HEK293T (cell line): Measurements from ENCODE around the gene THSD1.

Experiments used
- CTCF ChIA-PET: fragments of 350-600 bp; formaldehyde crosslinking; extraction: SDS; loops from one replicate; lab custom pipeline; 2021; ENCODE audit warnings: antibody characterized with exemption, inconsistent platforms; lab: Yijun Ruan, JAX
- POLR2A ChIA-PET: fragments of 350-600 bp; formaldehyde crosslinking; extraction: SDS; loops from one replicate; lab custom pipeline; 2020; ENCODE audit warnings: antibody characterized with exemption, inconsistent platforms; lab: Yijun Ruan, JAX
- DNase-seq: peaks from one replicate; pipeline ENCODE4 v3.0.0; 2012; ENCODE audit warnings: mixed read lengths; ENCODE audit errors: extremely low spot score
- ARNT ChIP-seq: fragments of 450-650 bp; IDR thresholded peaks from 2 replicates; pipeline ENCODE4 v1.6.1; 2017; ENCODE audit warnings: mild to moderate bottlenecking
- BHLHE40 ChIP-seq: fragments of 450-650 bp; IDR thresholded peaks from 2 replicates; pipeline ENCODE4 v1.6.1; 2016; ENCODE audit warnings: mild to moderate bottlenecking, moderate library complexity, borderline replicate concordance
- CTBP1 ChIP-seq: fragments of 450-650 bp; IDR thresholded peaks from 2 replicates; pipeline ENCODE4 v1.6.1; 2016; ENCODE audit warnings: borderline replicate concordance
- ELF4 ChIP-seq: fragments of 450-650 bp; IDR thresholded peaks from 2 replicates; pipeline ENCODE4 v1.6.1; 2017; ENCODE audit warnings: antibody characterized with exemption
- FOXA1 ChIP-seq: fragments of 450-650 bp; IDR thresholded peaks from 2 replicates; pipeline ENCODE4 v1.6.1; 2016; ENCODE audit warnings: mild to moderate bottlenecking
- FOXK2 ChIP-seq: fragments of 450-650 bp; IDR thresholded peaks from 2 replicates; pipeline ENCODE4 v1.6.1; 2016; ENCODE audit warnings: mild to moderate bottlenecking
- FOXM1 ChIP-seq: fragments of 450-650 bp; IDR thresholded peaks from 2 replicates; pipeline ENCODE4 v1.6.1; 2017; ENCODE audit warnings: mild to moderate bottlenecking, borderline replicate concordance
- HDGF ChIP-seq: fragments of 450-650 bp; IDR thresholded peaks from 2 replicates; pipeline ENCODE4 v1.6.1; 2017; ENCODE audit warnings: antibody characterized with exemption, borderline replicate concordance
- L3MBTL2 ChIP-seq: fragments of 450-650 bp; conservative IDR thresholded peaks from 2 replicates; pipeline ENCODE4 v1.6.1; 2016; ENCODE audit warnings: mild to moderate bottlenecking
- LEF1 ChIP-seq: fragments of 450-650 bp; IDR thresholded peaks from 2 replicates; pipeline ENCODE4 v1.6.1; 2017; ENCODE audit warnings: mild to moderate bottlenecking, borderline replicate concordance
- NFRKB ChIP-seq: fragments of 450-650 bp; IDR thresholded peaks from 2 replicates; pipeline ENCODE4 v1.6.1; 2016; ENCODE audit warnings: mild to moderate bottlenecking, moderate library complexity
- PKNOX1 ChIP-seq: fragments of 450-650 bp; IDR thresholded peaks from 2 replicates; pipeline ENCODE4 v1.6.1; 2016
- SP1 ChIP-seq: fragments of 450-650 bp; IDR thresholded peaks from 2 replicates; pipeline ENCODE4 v1.6.1; 2017
- SUZ12 ChIP-seq: fragments of 450-650 bp; IDR thresholded peaks from 2 replicates; pipeline ENCODE4 v1.6.1; 2016; ENCODE audit warnings: mild to moderate bottlenecking
- TARDBP ChIP-seq: fragments of 450-650 bp; IDR thresholded peaks from 2 replicates; pipeline ENCODE4 v1.6.1; 2016
- ZNF384 ChIP-seq: fragments of 450-650 bp; IDR thresholded peaks from 2 replicates; pipeline ENCODE4 v1.6.1; 2016

Gene THSD1

GRCh38 chr13:52450793-52451116, 44.8 kb upstream of the THSD1 start:
- DNase-seq: no peak
- CTCF ChIA-PET: interaction anchor here (0.6 to 1.8 kb wide), 14 partner anchors 9 to 323 kb away, joined by 3 to 11 read pairs (median 4); partner anchors contain the start of genes NEK3 and THSD1
- POLR2A ChIA-PET: interaction anchor here (0.8 to 1.5 kb wide), 2 partner anchors 12 to 23 kb away, joined by 3 read pairs; no protein-coding TSS in a partner anchor
- TF ChIP-seq NFRKB (no peak), SUZ12 (no peak), CTBP1 (no peak), LEF1 (no peak), HDGF (no peak), BHLHE40 (no peak), ARNT (no peak), TARDBP (no peak)

DNA sequence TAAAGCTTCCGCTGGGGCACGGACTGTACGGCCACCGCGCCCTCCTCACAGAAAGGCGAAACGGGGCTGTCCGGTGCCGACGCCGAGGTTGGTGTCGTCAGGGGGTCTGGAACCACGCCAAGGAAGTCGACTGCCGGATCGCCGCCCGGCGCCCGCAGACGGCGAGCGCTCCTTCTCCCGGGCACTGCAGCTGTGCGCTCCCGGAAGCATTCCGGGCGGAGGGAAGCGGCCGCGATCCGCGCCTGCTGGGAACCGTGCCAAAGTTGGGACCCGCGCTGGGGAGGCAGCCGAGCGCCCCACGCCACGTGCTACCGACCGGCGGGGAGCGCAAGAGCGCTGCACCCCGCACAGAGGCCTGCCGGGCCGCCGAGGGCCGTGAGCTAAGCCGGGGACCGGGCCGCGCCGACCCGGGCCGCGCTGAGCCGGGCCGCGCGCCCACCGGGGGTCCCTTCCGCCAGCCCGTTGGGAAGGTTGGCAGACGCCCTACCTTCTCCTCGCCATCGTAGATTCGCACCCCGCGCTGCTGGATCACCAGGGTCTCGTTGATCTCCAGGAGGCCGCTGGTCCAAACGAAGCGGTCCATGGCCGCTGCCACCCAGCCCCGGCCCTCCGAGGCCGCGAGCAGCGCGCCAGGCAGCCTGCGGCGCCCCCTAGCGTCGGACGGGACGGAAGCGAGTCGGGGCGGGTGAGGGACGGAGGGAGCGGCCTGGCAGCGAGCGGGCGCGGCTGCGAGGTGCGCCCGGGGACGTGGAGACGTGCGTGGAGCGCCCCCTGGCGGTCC, 44.2 kb upstream of the THSD1 start, which contains the start of gene VPS36:
Gene VPS36, minus strand, starts transcription at position 623 of the 781 bp plus-strand sequence. Its CDS starts 40 bp downstream, at position 583.
- no peak; the same call in 1 of the 2 replicates for TF ChIP-seq ELF4
- 0 out of 2 replicates have a peak, but pooled peaks have one; percentile 43 for TF ChIP-seq L3MBTL2
- TF ChIP-seq PKNOX1: no peak
- peak; percentile 93 for TF ChIP-seq LEF1
- TF ChIP-seq FOXM1: peak; percentile 26; the same call in 1 of the 2 replicates
- peak; percentile 89 for DNase-seq
- ChIA-PET CTCF (interaction anchor here (0.6 to 1.8 kb wide), 14 partner anchors 8 to 322 kb away, joined by 3 to 11 read pairs (median 4); partner anchors contain the start of gene THSD1), POLR2A (interaction anchor here (0.8 to 1.5 kb wide), 2 partner anchors 13 to 22 kb away, joined by 3 read pairs; no protein-coding TSS in a partner anchor)

DNA sequence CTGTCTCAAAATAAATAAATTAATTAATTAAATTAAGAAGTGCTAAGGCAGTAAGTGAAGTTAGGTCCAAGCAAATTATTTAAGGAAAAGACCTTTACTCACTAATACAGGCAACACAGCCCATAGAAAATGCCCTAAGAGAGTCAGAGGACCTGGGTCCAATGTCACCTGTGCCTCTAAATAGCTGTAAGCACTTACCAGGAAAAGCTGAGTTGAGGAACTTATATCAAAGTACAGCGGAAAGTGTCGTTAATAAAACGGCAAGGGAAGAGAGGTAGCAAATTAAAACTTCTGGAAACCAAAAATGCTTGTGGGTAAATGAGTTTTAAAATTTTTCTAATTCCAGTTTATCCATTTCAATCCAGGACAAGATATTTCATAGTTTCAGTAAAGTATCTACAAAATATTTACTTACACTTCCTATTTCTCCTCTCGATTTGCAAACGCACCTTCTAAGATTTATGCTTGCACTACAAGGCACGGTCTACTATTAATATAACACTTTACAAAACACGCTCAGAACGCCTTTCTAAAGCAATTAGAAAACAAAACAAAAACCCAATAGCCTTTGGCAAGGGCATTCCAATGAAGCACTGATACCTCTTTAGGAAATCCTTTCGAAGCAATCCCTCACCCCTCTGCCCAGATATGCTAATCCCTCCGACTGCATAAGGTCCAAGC, 43.5 kb upstream of the THSD1 start:
- no peak for DNase-seq
- CTCF ChIA-PET: interaction anchor here (0.9 to 1.8 kb wide), 4 partner anchors 11 to 106 kb away, joined by 3 to 11 read pairs (median 6); partner anchors contain the start of gene THSD1
- TF ChIP-seq LEF1: no peak
- no peak for TF ChIP-seq NFRKB
- TF ChIP-seq SUZ12: no peak
- TF ChIP-seq TARDBP: no peak
- no peak for TF ChIP-seq FOXA1
- no peak for TF ChIP-seq FOXM1
- TF ChIP-seq PKNOX1: no peak
- no peak for TF ChIP-seq ARNT
- TF ChIP-seq BHLHE40: no peak
- TF ChIP-seq ZNF384: no peak
- no peak for TF ChIP-seq CTBP1
- no peak for TF ChIP-seq L3MBTL2
- TF ChIP-seq SP1: no peak
- no peak for TF ChIP-seq HDGF
- no peak for TF ChIP-seq ELF4
- no peak for TF ChIP-seq FOXK2
- POLR2A ChIA-PET: interaction anchor here (1.5 kb wide), 1 partner anchor 255 kb away, joined by 5 read pairs; no protein-coding TSS in a partner anchor

DNA sequence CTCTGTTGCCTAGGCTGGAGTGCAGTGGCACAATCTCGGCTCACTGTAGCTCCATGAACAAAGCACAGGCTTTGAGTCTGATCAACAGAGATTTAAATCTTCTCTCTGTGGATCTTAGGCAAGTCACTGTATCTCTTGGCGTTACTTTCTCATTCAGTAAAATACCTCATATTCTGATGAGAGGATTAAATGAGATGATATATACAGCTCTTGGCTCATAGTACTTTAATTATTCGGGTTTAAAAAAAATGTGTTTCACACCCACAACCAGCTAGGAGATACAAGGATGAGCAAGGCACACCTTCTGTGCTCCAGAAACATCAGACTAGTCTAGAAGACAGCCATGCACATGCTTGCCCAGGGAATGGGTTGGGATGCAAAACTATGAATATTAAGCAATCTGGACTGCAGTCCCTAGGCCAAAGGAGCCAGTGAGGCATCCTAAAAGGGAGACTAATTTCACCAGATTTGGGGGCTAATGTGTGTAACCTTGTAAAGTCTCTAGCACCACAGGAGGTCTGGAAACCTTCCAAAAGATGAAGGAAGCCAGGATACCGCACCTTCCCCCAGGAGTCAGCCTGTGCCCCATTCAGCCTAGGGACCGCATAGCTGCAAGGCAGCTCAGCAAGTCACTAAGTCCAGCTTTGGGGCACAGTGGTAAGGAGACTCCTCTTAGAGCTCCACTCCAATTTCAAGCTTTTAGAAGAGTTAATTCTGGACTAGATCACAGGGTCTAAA, 42.0 kb upstream of the THSD1 start:
- CTCF ChIA-PET: no interaction called here
- DNase-seq: no peak
- POLR2A ChIA-PET: interaction anchor here (1.2 to 1.5 kb wide), 3 partner anchors 8 to 254 kb away, joined by 3 to 5 read pairs (median 3); no protein-coding TSS in a partner anchor
- TF ChIP-seq FOXK2 (no peak), ARNT (no peak), ZNF384 (no peak), FOXM1 (no peak), LEF1 (no peak), HDGF (no peak), FOXA1 (no peak), ELF4 (no peak), SP1 (no peak), BHLHE40 (no peak), TARDBP (no peak)

DNA sequence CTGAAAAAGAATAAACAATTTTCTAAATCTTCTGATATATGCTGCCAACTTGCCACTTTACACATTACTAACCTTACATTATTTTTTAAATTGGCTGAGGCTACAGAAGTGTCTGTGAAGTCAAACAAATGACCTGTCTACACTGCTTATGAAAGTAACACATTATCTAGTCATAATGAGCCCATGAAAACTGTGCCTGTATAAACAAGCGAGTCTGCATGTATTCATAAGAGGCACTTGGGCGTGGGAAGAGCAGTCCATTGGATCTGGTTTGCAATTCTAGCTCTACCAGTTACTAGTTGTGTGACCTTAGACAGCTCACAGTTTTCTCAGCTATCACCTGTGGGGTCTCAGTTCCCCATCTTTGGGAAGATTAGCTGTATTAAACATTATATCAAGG, 41.4 kb upstream of the THSD1 start:
- TF ChIP-seq ELF4 (no peak), L3MBTL2 (no peak), NFRKB (no peak), TARDBP (no peak)
- no peak for DNase-seq
- POLR2A ChIA-PET: interaction anchor here (1.2 to 1.4 kb wide), 2 partner anchors 9 to 170 kb away, joined by 3 read pairs; no protein-coding TSS in a partner anchor
- CTCF ChIA-PET: no interaction called here

- CTCF ChIA-PET: no interaction called here
- no peak for DNase-seq
- TF ChIP-seq FOXK2: no peak
- TF ChIP-seq LEF1: no peak
- no peak for TF ChIP-seq CTBP1
- TF ChIP-seq ELF4: no peak
- TF ChIP-seq ARNT: no peak
- no peak for TF ChIP-seq SUZ12
- no peak for TF ChIP-seq HDGF
- TF ChIP-seq FOXM1: no peak
- no peak for TF ChIP-seq SP1
- no peak for TF ChIP-seq BHLHE40
- no peak for TF ChIP-seq NFRKB
- TF ChIP-seq TARDBP: no peak
- no peak for TF ChIP-seq FOXA1
- TF ChIP-seq PKNOX1: no peak
- no peak for TF ChIP-seq ZNF384
- no peak for TF ChIP-seq L3MBTL2
- POLR2A ChIA-PET: no interaction called here
Measured at GRCh38 chr13:52446265-52446664, 40.3 kb upstream of the THSD1 start.
